Measurements from ENCODE around the gene RGS11. TPM values are rescaled to one million over a fixed set of nuclear protein-coding genes. Genes with fewer than 3 reads are reported as not detected.

RGS11 gene
- total RNA-seq, 1 donor, result 1.2 TPM

DNA sequence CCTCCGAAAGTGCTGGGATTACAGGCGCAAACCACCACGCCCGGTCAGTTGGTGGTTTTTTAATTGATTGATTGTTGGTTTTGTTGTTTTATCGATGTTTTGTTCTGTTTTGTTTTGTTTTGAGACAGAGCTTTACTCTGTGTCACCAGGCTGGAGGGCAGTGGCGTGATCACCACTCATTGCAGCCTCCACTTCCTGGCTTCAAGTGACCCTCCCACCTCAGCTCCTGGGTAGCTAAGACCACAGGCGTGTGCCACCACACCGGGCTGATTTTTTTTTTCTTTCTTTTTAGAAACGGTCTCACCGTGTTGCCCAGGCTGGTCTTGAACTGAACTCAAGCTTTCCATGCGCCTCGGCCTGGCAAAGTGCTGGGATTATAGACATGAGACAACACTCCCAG is 28.7 kb downstream of the RGS11 start:
- no peak for DNase-seq (ENCODE audit: low read depth)
- TF ChIP-seq CTCF (IDR thresholded peaks at IDR 0.05; ENCODE audit: insufficient read depth, low read length), result no peak
- H3K4me3 ChIP-seq (ENCODE audit: low read depth, low read length), result no peak overlapping the region

GRCh38 chr16:245105-245504 is 30.6 kb downstream of the RGS11 start:
- TF ChIP-seq CTCF (IDR thresholded peaks at IDR 0.05; ENCODE audit: insufficient read depth, low read length), result no peak
- no peak for DNase-seq (ENCODE audit: low read depth)

DNA sequence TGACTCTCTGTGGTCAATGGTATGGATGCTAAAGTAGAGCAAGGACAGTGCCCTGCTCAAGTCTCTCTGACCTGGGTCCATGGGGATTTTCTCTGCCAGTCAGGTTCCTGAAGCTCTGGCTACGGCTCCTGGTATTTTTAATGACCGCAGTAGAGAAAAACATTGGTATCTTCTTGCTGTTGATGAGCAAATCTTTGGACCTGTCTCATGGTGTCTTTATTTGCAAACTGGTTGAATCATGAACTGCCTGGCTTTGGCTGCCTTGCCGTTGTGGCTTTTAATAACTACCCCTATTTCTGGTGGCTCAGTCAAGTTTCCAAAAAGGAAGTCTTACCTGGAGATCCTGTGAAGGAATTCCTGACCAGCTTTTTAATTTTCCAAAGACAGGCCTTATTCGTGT is 32.4 kb downstream of the RGS11 start:
- DNase-seq (ENCODE audit: low read depth), result no peak
- TF ChIP-seq CTCF (IDR thresholded peaks at IDR 0.05; ENCODE audit: insufficient read depth, low read length), result no peak
- H3K4me3 ChIP-seq (ENCODE audit: low read depth, low read length), result no peak overlapping the region

More at GRCh38 chr16:245105-245504, 30.6 kb downstream of the RGS11 start:
- no peak overlapping the region for H3K4me3 ChIP-seq (ENCODE audit: low read depth, low read length)

GRCh38 chr16:242281-242680 is 33.5 kb downstream of the RGS11 start:
- DNase-seq (ENCODE audit: low read depth), result no peak
- no peak for TF ChIP-seq CTCF (IDR thresholded peaks at IDR 0.05; ENCODE audit: insufficient read depth, low read length)
- no peak overlapping the region for H3K4me3 ChIP-seq (ENCODE audit: low read depth, low read length)

DNA sequence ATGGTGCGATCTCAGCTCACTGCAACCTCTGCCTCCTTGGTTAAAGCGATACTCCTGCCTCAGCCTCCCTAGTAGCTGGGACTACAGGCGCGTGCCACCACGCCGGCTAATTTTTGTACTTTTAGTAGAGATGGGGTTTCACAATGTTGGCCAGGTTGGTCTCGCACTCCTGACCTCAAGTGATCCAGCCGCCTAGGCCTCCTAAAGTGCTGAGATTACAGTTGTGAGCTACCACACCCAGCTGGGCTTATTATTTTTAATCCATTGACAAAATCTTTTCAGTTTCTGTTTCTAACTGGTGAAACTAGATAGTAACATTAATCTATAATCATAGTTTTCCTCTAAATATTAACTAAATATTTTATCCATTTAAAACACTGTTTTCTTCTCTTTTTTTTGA is 35.2 kb downstream of the RGS11 start:
- TF ChIP-seq CTCF (IDR thresholded peaks at IDR 0.05; ENCODE audit: insufficient read depth, low read length), result no peak
- DNase-seq (ENCODE audit: low read depth), result no peak
- no peak overlapping the region for H3K4me3 ChIP-seq (ENCODE audit: low read depth, low read length)

DNA sequence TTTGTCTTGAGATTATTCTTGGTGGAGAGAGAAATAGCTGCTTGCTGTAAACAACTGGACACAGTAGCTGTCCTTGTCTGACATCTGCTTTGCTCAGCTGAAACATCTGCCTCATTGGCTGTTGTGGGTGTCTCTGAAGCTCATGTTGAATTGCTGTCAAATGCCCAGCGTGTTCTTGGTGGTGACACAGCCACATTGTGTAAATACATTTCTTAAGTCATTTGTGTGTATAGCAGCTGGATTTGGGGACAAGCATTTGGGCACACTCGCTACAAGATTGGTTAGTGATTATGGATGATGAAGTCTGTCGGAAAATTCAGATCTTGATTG is 35.8 kb downstream of the RGS11 start:
- H3K4me3 ChIP-seq (ENCODE audit: low read depth, low read length), result no peak overlapping the region
- no peak for TF ChIP-seq CTCF (IDR thresholded peaks at IDR 0.05; ENCODE audit: insufficient read depth, low read length)
- DNase-seq (ENCODE audit: low read depth), result no peak

DNA sequence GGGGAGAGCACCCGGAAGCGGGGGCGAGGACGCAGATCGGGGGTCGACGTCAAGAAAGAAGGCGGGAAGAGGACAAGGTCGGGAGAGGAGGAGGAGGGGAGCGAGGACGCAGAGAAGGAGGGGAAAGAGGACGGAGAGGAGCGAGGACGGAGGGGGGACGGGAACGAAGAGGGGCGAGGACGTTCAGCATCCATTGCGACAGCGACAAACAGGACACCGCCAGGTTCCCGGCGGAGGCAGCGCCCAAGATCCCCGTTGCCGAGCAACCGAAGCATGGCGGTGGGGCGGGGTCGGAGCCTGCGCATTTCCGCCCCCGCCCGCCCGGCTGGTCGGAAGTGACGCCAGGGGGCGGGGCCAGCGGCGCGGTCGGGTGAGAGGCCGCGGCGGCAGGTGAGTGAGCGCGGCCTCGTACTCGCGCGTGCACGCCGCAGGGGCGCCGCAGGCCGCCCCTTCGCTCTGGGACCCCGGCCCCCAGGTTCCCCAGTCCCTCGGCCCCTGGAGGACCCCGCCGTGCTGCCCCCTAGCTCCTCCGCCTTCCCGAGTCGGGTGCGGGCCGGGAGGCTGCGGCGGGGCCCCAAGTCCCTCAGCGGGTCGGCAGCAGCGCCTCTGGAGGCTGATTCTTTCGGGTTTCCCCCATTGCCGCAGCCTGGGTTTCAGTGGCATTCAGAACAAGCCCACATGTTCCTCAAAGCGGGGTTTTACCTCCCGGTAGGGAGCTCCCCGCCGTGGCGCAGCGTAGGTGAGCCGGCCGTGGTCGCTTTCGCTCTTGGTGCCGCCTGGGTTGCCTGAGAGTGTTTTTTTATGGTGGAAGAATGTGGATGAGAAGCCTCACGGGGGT is 41.1 kb downstream of the RGS11 start, which contains the start of gene FAM234A:
FAM234A (plus strand) TSS at position 354 of the 838 bp plus-strand sequence. CDS start 19,593 bp downstream, outside the sequence.
- peak within 1 kb of the TSS; percentile 95 for H3K4me3 ChIP-seq (ENCODE audit: low read depth, low read length)
- peak; percentile 80 for DNase-seq (ENCODE audit: low read depth)
- TF ChIP-seq CTCF (IDR thresholded peaks at IDR 0.05; ENCODE audit: insufficient read depth, low read length), result peak; percentile 53
